NCI-H2196 treated with DMSO at 0.1 percent for 48 hours (cell line): ENCODE data around the gene CBARP.

Source experiments
- DNase-seq: peaks from one replicate; lab custom pipeline; 2025; ENCODE audit not compliant: unreplicated experiment; lab: John Stamatoyannopoulos, UW

Gene CBARP

DNA sequence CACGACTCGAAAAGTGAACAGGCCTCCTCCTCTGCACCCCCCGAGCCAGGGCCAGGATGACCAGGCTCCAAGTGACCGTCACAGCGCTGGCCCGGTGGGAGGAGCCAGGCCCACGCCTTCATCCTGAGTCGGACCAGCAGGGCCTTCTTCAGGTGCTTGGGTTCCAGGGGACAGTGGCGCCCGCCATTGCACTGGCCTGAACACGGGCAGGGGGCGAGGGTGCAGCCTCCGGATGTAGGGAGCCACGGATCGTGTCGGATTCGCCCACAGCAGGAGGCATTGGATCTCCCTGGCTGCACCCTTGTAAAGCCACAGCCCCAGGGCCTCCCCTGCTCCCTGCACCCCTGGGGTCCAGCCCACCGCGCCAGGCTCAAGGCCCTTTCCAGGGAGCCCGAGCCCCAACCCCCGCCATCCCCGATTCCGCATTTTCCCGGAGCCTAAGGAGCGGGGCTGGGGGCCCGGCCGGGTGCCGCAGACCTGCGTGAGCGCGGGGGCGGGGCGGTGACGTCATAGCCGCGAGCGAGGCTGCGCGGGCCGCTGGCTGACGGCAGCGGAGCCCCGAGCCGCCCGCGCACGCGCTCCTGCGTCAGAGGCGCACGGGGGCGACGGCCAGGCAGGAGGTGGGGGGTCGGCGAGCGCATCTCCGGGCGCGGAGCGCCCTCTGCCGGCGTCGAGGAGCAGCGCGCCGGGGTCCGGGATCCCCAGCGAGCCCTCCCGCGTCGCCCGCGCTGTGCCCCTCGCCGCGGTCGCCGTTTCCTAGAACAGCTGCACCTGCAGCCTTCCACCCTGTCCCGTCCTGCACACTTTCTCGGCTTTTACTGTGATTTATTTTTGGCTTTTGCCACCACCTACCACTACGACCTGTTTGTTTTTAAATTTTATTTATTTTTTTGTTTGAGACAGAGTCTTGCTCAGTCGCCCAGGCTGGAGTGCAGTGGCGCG is 2.3 kb upstream of the CBARP start:
- DNase-seq: peak; percentile 77

GRCh38 chr19:1239420-1239795 is 1.6 kb upstream of the CBARP start:
- DNase-seq: no peak

GRCh38 chr19:1238369-1239303 is 831 bp upstream of the CBARP start:
- no peak for DNase-seq

- no peak for DNase-seq
These were observed 662 bp downstream of the CBARP start for GRCh38 chr19:1237027-1237659.

- DNase-seq: no peak
These were observed 1.2 kb downstream of the CBARP start for GRCh38 chr19:1236576-1236975.

GRCh38 chr19:1235625-1236538 is 1.9 kb downstream of the CBARP start:
- DNase-seq: no peak

GRCh38 chr19:1234955-1235380 is 2.8 kb downstream of the CBARP start:
- DNase-seq: no peak

GRCh38 chr19:1234051-1234954 is 3.5 kb downstream of the CBARP start:
- no peak for DNase-seq

DNA sequence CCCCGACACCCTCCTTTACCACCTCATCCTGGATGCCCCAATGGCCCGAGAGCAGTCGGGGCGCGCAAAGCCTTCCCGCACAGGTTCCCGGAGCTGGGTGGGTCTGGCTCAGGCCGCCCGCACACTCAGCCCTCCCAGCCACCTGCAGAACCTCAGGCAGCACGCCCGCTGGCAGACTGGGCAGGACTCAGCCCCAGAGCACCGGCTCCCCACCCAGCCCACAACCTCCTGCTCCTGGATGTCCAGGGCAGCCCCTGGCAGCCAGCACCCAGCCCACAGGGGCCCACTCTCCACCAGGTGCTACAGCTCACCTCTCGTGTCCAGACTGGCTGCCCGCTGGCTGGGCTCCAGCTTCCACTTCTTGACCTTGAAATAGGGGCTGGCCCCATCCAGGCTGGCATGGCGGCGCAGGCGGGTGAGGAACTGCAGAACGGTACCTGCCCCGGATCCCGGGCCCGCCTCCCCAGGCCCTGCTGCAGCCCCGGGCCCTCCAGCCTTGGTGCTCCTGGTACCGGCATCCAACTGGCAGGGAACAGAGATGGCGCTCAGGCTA is 4.6 kb downstream of the CBARP start:
- no peak for DNase-seq

- DNase-seq: no peak
These were observed 5.1 kb downstream of the CBARP start for GRCh38 chr19:1232652-1233072.

DNA sequence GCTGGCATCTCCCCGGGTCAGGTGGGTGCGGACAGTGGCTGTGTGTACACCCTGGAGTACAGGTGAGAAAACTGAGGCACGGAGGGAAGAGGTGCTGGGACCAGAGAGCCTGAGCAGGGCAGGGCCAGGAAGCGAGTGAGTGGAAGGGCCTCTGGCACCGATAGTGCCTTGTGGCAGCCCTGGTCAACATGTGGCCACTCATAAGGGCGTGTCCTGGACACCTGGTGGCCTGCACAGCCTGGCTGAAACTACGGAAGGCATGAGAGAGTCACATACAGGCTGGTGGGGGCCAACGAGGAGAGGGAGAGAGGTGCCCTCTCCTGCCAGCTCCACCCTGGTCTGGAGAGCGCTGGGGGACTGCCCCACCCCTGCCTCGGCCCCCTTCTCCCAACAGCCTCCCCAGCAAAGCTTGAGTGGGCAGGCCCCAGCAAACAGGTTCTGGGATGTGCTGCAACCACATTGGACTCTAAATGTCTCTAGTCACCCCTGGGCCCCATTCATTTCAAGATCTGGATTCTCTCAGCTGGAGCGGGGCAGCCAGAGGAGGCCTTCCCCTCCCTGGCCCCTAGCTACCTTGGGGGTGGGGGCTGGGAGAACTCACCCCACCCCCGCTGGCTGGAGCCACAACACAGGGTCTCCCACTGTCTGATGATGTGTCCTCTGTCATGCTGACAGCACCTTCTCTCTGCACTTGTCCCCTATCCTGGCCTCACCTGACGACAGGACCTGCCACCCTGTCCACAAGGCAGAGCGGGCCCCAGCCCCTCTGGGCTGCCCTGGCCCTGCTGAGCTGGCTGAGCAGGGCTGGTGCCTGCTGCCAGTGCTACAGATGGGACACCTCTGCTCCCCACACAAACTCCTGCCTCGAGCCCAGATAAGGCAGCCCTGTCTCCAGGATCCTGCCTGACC is 5.8 kb downstream of the CBARP start:
- DNase-seq: no peak

GRCh38 chr19:1230783-1231489 is 6.9 kb downstream of the CBARP start:
- no peak for DNase-seq

GRCh38 chr19:1229924-1230782 is 7.7 kb downstream of the CBARP start:
- no peak for DNase-seq

DNA sequence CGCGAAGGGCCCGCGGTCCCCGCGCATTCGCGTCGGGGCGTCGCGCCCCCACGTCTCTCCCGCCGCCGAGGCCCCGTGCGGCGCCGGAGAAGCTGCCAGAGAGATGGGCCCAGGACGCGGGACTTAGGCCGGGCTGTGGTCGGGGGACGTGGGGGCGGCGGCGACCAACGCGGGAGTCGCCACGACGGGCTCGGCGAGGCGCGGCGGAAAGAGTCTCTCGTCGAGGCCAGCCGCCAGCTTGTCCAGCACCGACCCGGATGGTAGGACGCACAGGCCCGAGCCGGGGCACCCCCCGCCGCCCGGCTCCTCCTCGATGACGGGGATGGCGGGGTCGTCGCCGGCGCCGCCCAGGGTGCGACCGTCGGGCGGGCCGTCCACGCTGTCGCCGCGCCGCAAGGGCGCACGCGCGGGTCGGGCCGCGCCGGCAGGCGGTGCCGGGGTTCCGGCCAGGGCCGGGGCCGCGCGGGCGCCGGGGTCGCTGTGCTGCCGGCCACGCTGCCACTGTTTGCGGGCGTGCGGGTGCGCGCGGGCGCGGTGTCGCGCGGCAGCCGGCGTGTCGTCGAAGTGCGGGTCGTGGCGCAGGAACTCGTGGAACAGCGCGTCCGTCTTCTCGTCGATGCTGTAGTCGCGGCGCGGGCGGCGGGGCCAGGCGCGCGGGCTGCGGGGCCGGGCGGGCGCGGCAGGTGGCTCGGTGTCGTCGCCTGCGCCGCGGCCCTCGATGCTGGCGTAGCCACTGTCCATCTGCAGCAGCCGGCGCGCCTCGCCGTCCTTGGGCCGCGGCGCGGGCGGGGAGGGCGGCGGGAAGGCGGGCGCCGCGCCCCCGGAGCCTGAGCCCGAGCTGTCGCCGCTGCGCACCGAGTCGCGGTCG is 8.5 kb downstream of the CBARP start:
- DNase-seq: no peak
